Activated T-helper 2 cell treated with anti-CD3 and anti-CD28 coated beads, Interferon-gamma antibody, Interleukin-2, Interleukin-4, amounts not matched to agents 10 μg/mL and 5 μg/mL and 100 μg/mL, durations not matched to agents 14 hours and 24 hours and 36 hours (primary cell): ENCODE data around the gene FAM210B. TPM values are rescaled to one million over a fixed set of nuclear protein-coding genes. Genes with fewer than 3 reads are reported as not detected.
A peak's percentile ranks its signal among the peaks of the same experiment; 100 is the strongest.

Experiments used
- DNase-seq: peaks from one replicate; pipeline ENCODE4 v3.0.0; 2021; ENCODE audit warnings: low spot score
- H3K27ac Mint-ChIP-seq: one replicate; pipeline ENCODE4 v1.8.0; 2021; ENCODE audit warnings: mixed read lengths
- H3K27me3 Mint-ChIP-seq: one replicate; pipeline ENCODE4 v1.8.0; 2021; ENCODE audit warnings: low read depth, mixed read lengths
- H3K36me3 Mint-ChIP-seq: one replicate; pipeline ENCODE4 v1.8.0; 2021; ENCODE audit warnings: low read depth, mixed read lengths
- H3K4me1 Mint-ChIP-seq: one replicate; pipeline ENCODE4 v1.8.0; 2021; ENCODE audit warnings: low read depth, mixed read lengths
- H3K4me3 Mint-ChIP-seq: one replicate; pipeline ENCODE4 v1.8.0; 2021; ENCODE audit warnings: low read depth, mild to moderate bottlenecking, moderate library complexity, mixed read lengths
- H3K9me3 Mint-ChIP-seq: one replicate; pipeline ENCODE4 v1.8.0; 2021; ENCODE audit warnings: mixed read lengths
- intact Hi-C: fragments of 100-400 bp; cut with micrococcal nuclease; formaldehyde crosslinking; loops from one replicate; pipeline ENCODE4 v1.15.1; 2023
- total RNA-seq: library from RNA; stranded (reverse); gene quantifications from 2 replicates; pipeline ENCODE4 v1.2.3, GENCODE V29; 2022

Gene FAM210B
- total RNA-seq, 1 donor from 2014 or later = 9.2 TPM

- peaks cover 10% of the 10 kb centered on the region for H3K4me1 Mint-ChIP-seq
Observed at GRCh38 chr20:56368351-56369134, 9.8 kb downstream of the FAM210B start.

GRCh38 chr20:56369179-56369578 is 10.4 kb downstream of the FAM210B start:
- Mint-ChIP-seq H3K36me3 (peaks cover 64% of the 10 kb centered on the region), H3K27me3 (no peaks in the 10 kb centered on the region), H3K4me1 (peaks cover 16% of the 10 kb centered on the region), H3K9me3 (no peaks in the 10 kb centered on the region), H3K27ac (no peak overlapping the region), H3K4me3 (no peak overlapping the region)
- DNase-seq = no peak
- intact Hi-C loops = no loop called here

More at GRCh38 chr20:56368351-56369134, 9.8 kb downstream of the FAM210B start:
- DNase-seq = no peak
- no peak overlapping the region for H3K4me3 Mint-ChIP-seq
- H3K9me3 Mint-ChIP-seq = no peaks in the 10 kb centered on the region
- H3K36me3 Mint-ChIP-seq = peaks cover 57% of the 10 kb centered on the region
- intact Hi-C loops = no loop called here
- no peak overlapping the region for H3K27ac Mint-ChIP-seq
- H3K27me3 Mint-ChIP-seq = no peaks in the 10 kb centered on the region

- Mint-ChIP-seq H3K9me3 (no peaks in the 10 kb centered on the region), H3K4me1 (peaks cover 33% of the 10 kb centered on the region), H3K27ac (no peak overlapping the region), H3K4me3 (no peak overlapping the region), H3K36me3 (peaks cover 74% of the 10 kb centered on the region), H3K27me3 (no peaks in the 10 kb centered on the region)
- no peak for DNase-seq
- intact Hi-C loops = loop anchor here (2.0 kb wide), 1 partner anchor 21 kb away; the partner anchor contains the start of genes AURKA and CSTF1
Observed at GRCh38 chr20:56371977-56372376, 13.2 kb downstream of the FAM210B start.

GRCh38 chr20:56372850-56373249 is 14.1 kb downstream of the FAM210B start:
- no peaks in the 10 kb centered on the region for H3K9me3 Mint-ChIP-seq
- H3K4me1 Mint-ChIP-seq = peaks cover 40% of the 10 kb centered on the region
- intact Hi-C loops = loop anchor here (2.0 kb wide), 1 partner anchor 20 kb away; the partner anchor contains the start of genes AURKA and CSTF1
- H3K4me3 Mint-ChIP-seq = no peak overlapping the region
- peak overlapping the region; percentile 74 for H3K27ac Mint-ChIP-seq
- H3K36me3 Mint-ChIP-seq = peaks cover 81% of the 10 kb centered on the region
- DNase-seq = no peak
- no peaks in the 10 kb centered on the region for H3K27me3 Mint-ChIP-seq

GRCh38 chr20:56373942-56374341 is 15.2 kb downstream of the FAM210B start:
- no peak for DNase-seq
- Mint-ChIP-seq H3K4me1 (peaks cover 51% of the 10 kb centered on the region), H3K36me3 (peaks cover 88% of the 10 kb centered on the region), H3K27ac (no peak overlapping the region), H3K27me3 (no peaks in the 10 kb centered on the region), H3K4me3 (no peak overlapping the region), H3K9me3 (no peaks in the 10 kb centered on the region)
- intact Hi-C loops = loop anchor here (2.0 kb wide), 1 partner anchor 19 kb away; the partner anchor contains the start of genes AURKA and CSTF1

GRCh38 chr20:56376331-56376730 is 17.6 kb downstream of the FAM210B start:
- no peak for DNase-seq
- peak overlapping the region; percentile 48 for H3K27ac Mint-ChIP-seq
- intact Hi-C loops = no loop called here
- H3K4me1 Mint-ChIP-seq = peaks cover 64% of the 10 kb centered on the region
- peaks cover 85% of the 10 kb centered on the region for H3K36me3 Mint-ChIP-seq
- no peak overlapping the region for H3K4me3 Mint-ChIP-seq
- H3K9me3 Mint-ChIP-seq = no peaks in the 10 kb centered on the region
- H3K27me3 Mint-ChIP-seq = no peaks in the 10 kb centered on the region

GRCh38 chr20:56378386-56378785 is 19.6 kb downstream of the FAM210B start:
- H3K9me3 Mint-ChIP-seq = no peaks in the 10 kb centered on the region
- H3K27me3 Mint-ChIP-seq = no peaks in the 10 kb centered on the region
- no peak overlapping the region for H3K4me3 Mint-ChIP-seq
- no peak for DNase-seq
- H3K4me1 Mint-ChIP-seq = peaks cover 73% of the 10 kb centered on the region
- peak overlapping the region; percentile 77 for H3K27ac Mint-ChIP-seq
- intact Hi-C loops = no loop called here
- H3K36me3 Mint-ChIP-seq = peaks cover 87% of the 10 kb centered on the region

GRCh38 chr20:56380375-56380774 is 21.6 kb downstream of the FAM210B start:
- no peaks in the 10 kb centered on the region for H3K9me3 Mint-ChIP-seq
- DNase-seq = no peak
- peaks cover 68% of the 10 kb centered on the region for H3K4me1 Mint-ChIP-seq
- H3K4me3 Mint-ChIP-seq = no peak overlapping the region
- no peaks in the 10 kb centered on the region for H3K27me3 Mint-ChIP-seq
- intact Hi-C loops = no loop called here
- H3K27ac Mint-ChIP-seq = peak overlapping the region; percentile 24
- peaks cover 90% of the 10 kb centered on the region for H3K36me3 Mint-ChIP-seq

- Mint-ChIP-seq H3K36me3 (peaks cover 89% of the 10 kb centered on the region), H3K27me3 (no peaks in the 10 kb centered on the region), H3K9me3 (no peaks in the 10 kb centered on the region), H3K4me3 (peak overlapping the region; percentile 30), H3K4me1 (peaks cover 62% of the 10 kb centered on the region), H3K27ac (peak overlapping the region; percentile 68)
- DNase-seq = no peak
- intact Hi-C loops = no loop called here
Observed at GRCh38 chr20:56381501-56381900, 22.7 kb downstream of the FAM210B start.

GRCh38 chr20:56382696-56383095 is 23.9 kb downstream of the FAM210B start:
- H3K4me1 Mint-ChIP-seq = peaks cover 56% of the 10 kb centered on the region
- no peaks in the 10 kb centered on the region for H3K9me3 Mint-ChIP-seq
- DNase-seq = no peak
- intact Hi-C loops = no loop called here
- H3K27me3 Mint-ChIP-seq = no peaks in the 10 kb centered on the region
- peaks cover 87% of the 10 kb centered on the region for H3K36me3 Mint-ChIP-seq
- peak overlapping the region; percentile 46 for H3K27ac Mint-ChIP-seq
- H3K4me3 Mint-ChIP-seq = no peak overlapping the region

- no peak overlapping the region for H3K4me3 Mint-ChIP-seq
- H3K27me3 Mint-ChIP-seq = no peaks in the 10 kb centered on the region
- H3K4me1 Mint-ChIP-seq = peaks cover 50% of the 10 kb centered on the region
- intact Hi-C loops = no loop called here
- no peak for DNase-seq
- peaks cover 87% of the 10 kb centered on the region for H3K36me3 Mint-ChIP-seq
- H3K27ac Mint-ChIP-seq = peak overlapping the region; percentile 9
- no peaks in the 10 kb centered on the region for H3K9me3 Mint-ChIP-seq
Observed at GRCh38 chr20:56383334-56383733, 24.6 kb downstream of the FAM210B start.

GRCh38 chr20:56385130-56385529 is 26.4 kb downstream of the FAM210B start:
- H3K9me3 Mint-ChIP-seq = no peaks in the 10 kb centered on the region
- H3K4me1 Mint-ChIP-seq = peaks cover 53% of the 10 kb centered on the region
- DNase-seq = no peak
- no peak overlapping the region for H3K4me3 Mint-ChIP-seq
- intact Hi-C loops = no loop called here
- peak overlapping the region; percentile 56 for H3K27ac Mint-ChIP-seq
- peaks cover 89% of the 10 kb centered on the region for H3K36me3 Mint-ChIP-seq
- H3K27me3 Mint-ChIP-seq = no peaks in the 10 kb centered on the region

- H3K4me3 Mint-ChIP-seq = no peak overlapping the region
- H3K27ac Mint-ChIP-seq = no peak overlapping the region
- H3K9me3 Mint-ChIP-seq = no peaks in the 10 kb centered on the region
- peaks cover 53% of the 10 kb centered on the region for H3K4me1 Mint-ChIP-seq
- H3K36me3 Mint-ChIP-seq = peaks cover 86% of the 10 kb centered on the region
- intact Hi-C loops = no loop called here
- no peak for DNase-seq
- no peaks in the 10 kb centered on the region for H3K27me3 Mint-ChIP-seq
Observed at GRCh38 chr20:56386219-56386618, 27.4 kb downstream of the FAM210B start.
